GM06990 (cell line): ENCODE measurements around the gene FAM107B.

Experiments
- DNase-seq: peaks from one replicate; pipeline ENCODE4 v3.0.0-alpha.2; 2011; ENCODE audit not compliant: insufficient read length; ENCODE audit errors: extremely low read depth
- H3K27me3 ChIP-seq: replicated peaks from 2 replicates; pipeline ENCODE4 v1.6.0; 2011; ENCODE audit warnings: low read length; ENCODE audit not compliant: control insufficient read depth, insufficient read depth
- H3K36me3 ChIP-seq: 2 replicates; pipeline ENCODE4 v1.5.1; 2011; ENCODE audit warnings: low read length; ENCODE audit not compliant: control insufficient read depth, insufficient read depth
- H3K4me3 ChIP-seq: replicated peaks from 2 replicates; pipeline ENCODE4 v1.5.1; 2011; ENCODE audit warnings: low read depth, mild to moderate bottlenecking, control low read depth, low read length
- TF ChIP-seq, protein P1 (sequence below): IDR thresholded peaks from 2 replicates; pipeline ENCODE4 v1.5.1; 2011; ENCODE audit warnings: low read length, control low read depth, mild to moderate bottlenecking, inconsistent platforms; ENCODE audit not compliant: insufficient read depth, poor library complexity, severe bottlenecking

Gene FAM107B

DNA sequence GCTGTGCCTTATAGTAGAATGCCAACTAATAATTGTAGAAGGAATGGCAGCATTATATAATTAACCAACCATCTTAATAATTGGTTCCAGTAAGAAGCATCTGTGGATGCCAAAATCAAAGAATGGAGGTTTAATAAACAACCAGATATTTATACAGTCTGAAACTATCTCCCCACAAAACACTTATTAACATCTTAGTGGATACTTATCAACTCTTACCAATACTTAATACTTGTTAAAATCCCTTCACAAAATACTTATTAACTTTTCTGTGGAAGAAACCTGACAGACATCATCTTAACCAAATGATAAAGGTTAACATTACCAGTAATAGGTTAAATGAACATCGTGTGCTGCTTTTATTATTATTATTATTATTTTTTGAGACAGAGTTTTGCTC is 29.1 kb upstream of the FAM107B start:
- TF ChIP-seq, protein P1, sequence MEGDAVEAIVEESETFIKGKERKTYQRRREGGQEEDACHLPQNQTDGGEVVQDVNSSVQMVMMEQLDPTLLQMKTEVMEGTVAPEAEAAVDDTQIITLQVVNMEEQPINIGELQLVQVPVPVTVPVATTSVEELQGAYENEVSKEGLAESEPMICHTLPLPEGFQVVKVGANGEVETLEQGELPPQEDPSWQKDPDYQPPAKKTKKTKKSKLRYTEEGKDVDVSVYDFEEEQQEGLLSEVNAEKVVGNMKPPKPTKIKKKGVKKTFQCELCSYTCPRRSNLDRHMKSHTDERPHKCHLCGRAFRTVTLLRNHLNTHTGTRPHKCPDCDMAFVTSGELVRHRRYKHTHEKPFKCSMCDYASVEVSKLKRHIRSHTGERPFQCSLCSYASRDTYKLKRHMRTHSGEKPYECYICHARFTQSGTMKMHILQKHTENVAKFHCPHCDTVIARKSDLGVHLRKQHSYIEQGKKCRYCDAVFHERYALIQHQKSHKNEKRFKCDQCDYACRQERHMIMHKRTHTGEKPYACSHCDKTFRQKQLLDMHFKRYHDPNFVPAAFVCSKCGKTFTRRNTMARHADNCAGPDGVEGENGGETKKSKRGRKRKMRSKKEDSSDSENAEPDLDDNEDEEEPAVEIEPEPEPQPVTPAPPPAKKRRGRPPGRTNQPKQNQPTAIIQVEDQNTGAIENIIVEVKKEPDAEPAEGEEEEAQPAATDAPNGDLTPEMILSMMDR: no peak
- H3K36me3 ChIP-seq: no peaks in the 10 kb centered on the region
- H3K4me3 ChIP-seq: no peak overlapping the region
- no peak for DNase-seq
- no peaks in the 10 kb centered on the region for H3K27me3 ChIP-seq

DNA sequence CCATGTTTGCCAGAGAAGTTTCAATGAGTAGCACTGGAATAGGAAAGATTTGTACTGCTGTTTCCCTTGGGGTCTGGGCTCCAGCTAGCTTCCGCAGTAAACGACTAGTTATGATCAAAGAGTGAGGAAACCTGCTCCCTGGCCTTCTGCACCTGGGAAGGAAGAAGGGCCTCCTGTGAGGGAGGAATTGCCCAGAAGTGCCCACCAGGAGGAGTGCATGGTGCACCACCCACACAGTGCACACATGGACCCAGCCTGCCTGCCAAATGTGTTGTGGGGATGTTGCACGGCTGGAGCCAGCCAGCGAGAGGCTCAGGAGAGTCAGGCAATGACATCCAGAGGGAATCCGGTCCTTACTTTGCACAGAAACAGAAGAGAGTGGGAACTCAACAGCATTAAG is 27.0 kb upstream of the FAM107B start:
- no peak for DNase-seq
- Histone ChIP-seq H3K4me3 (no peak overlapping the region), H3K36me3 (no peaks in the 10 kb centered on the region), H3K27me3 (no peaks in the 10 kb centered on the region)
- TF ChIP-seq, protein P1: no peak

DNA sequence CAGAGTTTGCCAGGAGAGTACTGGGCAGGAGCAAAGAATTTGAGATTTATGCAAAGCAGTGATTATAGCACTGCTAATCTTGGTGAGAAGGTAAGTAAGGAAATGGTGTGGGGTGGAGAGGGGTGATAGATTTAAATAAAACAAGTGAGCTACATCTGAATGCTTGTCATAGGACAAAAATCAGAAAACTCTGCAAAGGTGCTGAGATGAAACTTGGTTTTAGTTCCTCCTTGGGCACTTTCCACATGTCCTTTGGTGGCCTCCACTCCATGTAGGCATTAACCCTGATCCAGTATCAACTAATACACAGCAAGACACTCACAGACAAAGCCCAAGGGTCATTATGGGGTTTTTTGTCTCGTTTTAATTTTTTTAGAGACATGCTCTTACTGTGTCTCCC is 25.7 kb upstream of the FAM107B start:
- TF ChIP-seq, protein P1: no peak
- Histone ChIP-seq H3K36me3 (no peaks in the 10 kb centered on the region), H3K4me3 (no peak overlapping the region), H3K27me3 (no peaks in the 10 kb centered on the region)
- no peak for DNase-seq

DNA sequence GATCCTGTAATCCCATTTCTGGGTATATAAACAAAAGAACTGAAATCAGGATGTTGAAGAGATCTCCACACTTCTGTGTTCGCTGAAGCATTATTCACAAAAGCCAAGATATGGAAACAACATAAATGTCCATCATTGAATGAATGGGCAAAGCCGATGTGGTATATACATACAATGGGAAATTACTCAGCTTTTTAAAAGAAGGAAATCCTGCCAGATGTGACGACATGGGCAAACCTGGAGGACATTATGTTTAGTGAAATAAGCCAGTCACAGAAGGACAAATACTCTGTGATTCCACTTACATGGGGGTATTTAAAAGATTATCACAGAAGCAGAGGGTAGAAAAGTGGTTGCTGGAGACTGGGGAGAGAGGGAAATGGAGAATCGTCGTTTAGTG is 23.9 kb upstream of the FAM107B start:
- TF ChIP-seq, protein P1: no peak
- no peak for DNase-seq
- Histone ChIP-seq H3K36me3 (no peaks in the 10 kb centered on the region), H3K27me3 (no peaks in the 10 kb centered on the region), H3K4me3 (no peak overlapping the region)

DNA sequence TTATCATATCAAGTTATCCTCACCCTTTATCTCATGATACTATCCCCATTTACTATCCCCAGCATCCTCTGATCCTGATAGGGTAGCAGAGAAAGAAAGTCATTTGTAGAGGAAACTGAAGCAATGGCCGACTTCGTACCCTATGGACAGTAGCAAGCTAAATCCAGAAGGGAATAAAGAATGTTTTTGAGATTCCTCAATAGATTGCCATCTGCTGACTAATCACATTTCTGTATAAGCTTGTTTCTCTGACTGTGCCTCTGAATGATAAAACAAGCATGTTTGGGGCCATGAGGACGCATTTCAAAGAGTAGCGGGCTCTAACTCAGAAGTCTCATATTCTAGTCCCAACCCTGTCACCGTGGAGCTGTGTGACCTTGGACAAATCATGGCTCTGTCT is 13.2 kb upstream of the FAM107B start:
- H3K4me3 ChIP-seq: no peak overlapping the region
- H3K27me3 ChIP-seq: no peaks in the 10 kb centered on the region; the same call in 1 of the 2 replicates
- TF ChIP-seq, protein P1: no peak
- DNase-seq: no peak
- H3K36me3 ChIP-seq: no peaks in the 10 kb centered on the region

DNA sequence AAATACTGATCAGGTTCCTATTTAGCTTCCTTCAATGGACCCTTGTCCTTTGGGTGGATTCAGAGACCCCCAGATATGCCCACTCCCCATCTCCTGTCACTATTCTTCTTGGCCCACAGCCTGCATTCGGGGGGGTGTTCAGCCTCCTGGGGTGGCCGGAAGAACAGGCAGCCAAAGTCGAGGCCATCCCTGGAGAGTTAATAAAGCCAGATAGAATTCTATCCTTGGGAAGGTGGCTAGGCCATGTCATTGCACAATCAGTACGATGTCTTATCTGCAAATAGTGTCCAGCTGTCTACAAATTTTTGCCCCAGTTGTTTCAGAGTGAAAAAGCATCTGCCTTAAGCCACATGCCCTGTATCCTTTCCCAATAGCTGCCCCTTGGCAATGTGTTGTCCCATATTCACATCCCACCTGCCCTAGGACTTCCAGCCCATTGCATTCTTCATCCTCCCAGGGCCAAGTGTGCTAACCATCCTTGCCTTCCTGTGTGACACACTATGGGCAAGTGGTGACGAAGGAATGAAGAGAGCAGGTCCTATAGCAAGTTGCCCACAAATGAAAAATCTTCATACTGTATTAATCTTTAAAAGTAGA is 9.9 kb upstream of the FAM107B start:
- Histone ChIP-seq H3K4me3 (no peak overlapping the region), H3K36me3 (no peaks in the 10 kb centered on the region), H3K27me3 (no peaks in the 10 kb centered on the region; the same call in 1 of the 2 replicates)
- TF ChIP-seq, protein P1: no peak
- no peak for DNase-seq
